SK-N-SH treated with all-trans-retinoic acid at 6 μM for 48 hours (cell line): ENCODE data around the gene NAALADL2.

Source experiments
- ATAC-seq: fragments of 200-7000 bp; cut with Tn5 transposase; 3 replicates; pipeline ENCODE4 v1.9.1; 2020; ENCODE audit warnings: mild to moderate bottlenecking, moderate library complexity
- ARNTL ChIP-seq: fragments of 450-650 bp; formaldehyde crosslinking; IDR thresholded peaks from 2 replicates; pipeline ENCODE4 v1.5.0; 2020; ENCODE audit warnings: low read depth, mild to moderate bottlenecking, moderate library complexity, borderline replicate concordance
- BACH2 ChIP-seq: fragments of 250-450 bp; sonication (Bioruptor Pico); IDR thresholded peaks from 2 replicates; pipeline ENCODE4 v1.9.0; 2021; ENCODE audit warnings: mild to moderate bottlenecking, borderline replicate concordance
- CREB5 ChIP-seq: fragments of 250-450 bp; sonication (Bioruptor Pico); IDR thresholded peaks from 2 replicates; pipeline ENCODE4 v1.5.1; 2020; ENCODE audit warnings: low read depth, mild to moderate bottlenecking, moderate library complexity
- CSDC2 ChIP-seq: fragments of 250-450 bp; sonication (Bioruptor Pico); IDR thresholded peaks from 2 replicates; pipeline ENCODE4 v1.5.0; 2020; ENCODE audit warnings: mild to moderate bottlenecking, moderate library complexity
- CSRNP3 ChIP-seq: fragments of 250-450 bp; sonication (Bioruptor Pico); IDR thresholded peaks from 2 replicates; pipeline ENCODE4 v1.5.1; 2021; ENCODE audit warnings: mild to moderate bottlenecking, moderate library complexity
- ESRRG ChIP-seq: fragments of 250-450 bp; sonication (Bioruptor Pico); IDR thresholded peaks from 2 replicates; pipeline ENCODE4 v1.6.1; 2021; ENCODE audit warnings: mild to moderate bottlenecking
- GLIS3 ChIP-seq: fragments of 250-450 bp; sonication (Bioruptor Pico); IDR thresholded peaks from 2 replicates; pipeline ENCODE4 v1.5.0; 2020; ENCODE audit warnings: mild to moderate bottlenecking, moderate library complexity
- ISL1 ChIP-seq: fragments of 250-450 bp; sonication (Bioruptor Pico); IDR thresholded peaks from 2 replicates; pipeline ENCODE4 v2.1.2; 2022; ENCODE audit warnings: mild to moderate bottlenecking, moderate library complexity
- OSR1 ChIP-seq: fragments of 250-450 bp; sonication (Bioruptor Pico); IDR thresholded peaks from 2 replicates; pipeline ENCODE4 v1.8.0; 2022; ENCODE audit warnings: moderate library complexity, mild to moderate bottlenecking, inconsistent platforms
- PPARA ChIP-seq: fragments of 250-450 bp; sonication (Bioruptor Pico); IDR thresholded peaks from 2 replicates; pipeline ENCODE4 v1.5.0; 2020; ENCODE audit warnings: mild to moderate bottlenecking, borderline replicate concordance
- RARB ChIP-seq: fragments of 250-450 bp; sonication (Bioruptor Pico); IDR thresholded peaks from 2 replicates; pipeline ENCODE4 v1.8.0; 2021; ENCODE audit warnings: mild to moderate bottlenecking, moderate library complexity
- SNAI2 ChIP-seq: fragments of 250-450 bp; sonication (Bioruptor Pico); IDR thresholded peaks from 2 replicates; pipeline ENCODE4 v1.5.0; 2020; ENCODE audit warnings: mild to moderate bottlenecking, moderate library complexity
- TOX ChIP-seq: fragments of 250-450 bp; sonication (Bioruptor Pico); IDR thresholded peaks from 2 replicates; pipeline ENCODE4 v1.8.0; 2021; ENCODE audit warnings: mild to moderate bottlenecking, moderate library complexity, borderline replicate concordance
- TSHZ2 ChIP-seq: fragments of 250-450 bp; sonication (Bioruptor Pico); IDR thresholded peaks from 2 replicates; pipeline ENCODE4 v1.5.0; 2020; ENCODE audit warnings: mild to moderate bottlenecking, moderate library complexity
- ZC3H10 ChIP-seq: fragments of 250-450 bp; sonication (Bioruptor Pico); IDR thresholded peaks from 2 replicates; pipeline ENCODE4 v1.5.1; 2021; ENCODE audit warnings: mild to moderate bottlenecking, moderate library complexity
- ZFP3 ChIP-seq: fragments of 250-450 bp; sonication (Bioruptor Pico); IDR thresholded peaks from 2 replicates; pipeline ENCODE4 v1.5.0; 2020; ENCODE audit warnings: mild to moderate bottlenecking, moderate library complexity
- ZFP30 ChIP-seq: fragments of 450-650 bp; formaldehyde crosslinking; IDR thresholded peaks from 2 replicates; pipeline ENCODE4 v1.5.0; 2022; ENCODE audit warnings: mild to moderate bottlenecking, moderate library complexity
- ZNF565 ChIP-seq: fragments of 450-650 bp; formaldehyde crosslinking; conservative IDR thresholded peaks from 2 replicates; pipeline ENCODE4 v1.5.0; 2020; ENCODE audit warnings: low read depth, mild to moderate bottlenecking, moderate library complexity
- ZNF70 ChIP-seq: fragments of 450-650 bp; formaldehyde crosslinking; IDR thresholded peaks from 2 replicates; pipeline ENCODE4 v1.5.0; 2020; ENCODE audit warnings: mild to moderate bottlenecking, moderate library complexity
- ZNF8 ChIP-seq: fragments of 450-650 bp; formaldehyde crosslinking; IDR thresholded peaks from 2 replicates; pipeline ENCODE4 v1.5.0; 2020; ENCODE audit warnings: mild to moderate bottlenecking, moderate library complexity
- TF ChIP-seq, protein P1 (sequence below): fragments of 250-450 bp; sonication (Bioruptor Pico); IDR thresholded peaks from 2 replicates; pipeline ENCODE4 v1.8.0; 2021; ENCODE audit warnings: low read depth, mild to moderate bottlenecking, moderate library complexity, borderline replicate concordance

NAALADL2 gene

DNA sequence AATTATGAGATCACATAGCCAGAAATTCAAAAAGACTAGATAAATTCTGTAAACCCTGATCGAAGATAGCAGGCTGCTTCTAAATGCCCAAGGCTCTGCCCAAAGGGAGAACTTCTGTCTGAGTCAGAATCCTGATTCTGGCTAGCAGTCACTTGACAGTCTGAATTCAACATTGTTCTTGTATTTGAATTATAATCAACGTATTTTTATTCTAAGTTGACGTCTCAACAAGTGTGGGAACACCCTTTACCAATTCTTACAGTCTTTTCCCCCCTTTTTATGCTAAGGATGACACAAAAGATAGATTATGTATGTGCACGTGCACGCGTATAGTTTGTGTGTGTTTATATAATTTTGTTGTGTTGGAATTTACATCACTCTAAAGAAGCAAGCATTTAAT, 552.8 kb downstream of the NAALADL2 start:
- no peak for ATAC-seq
- TF ChIP-seq ZFP3 (no peak), RARB (CRISPR knock-in tag) (no peak), BACH2 (CRISPR knock-in tag) (no peak), ISL1 (CRISPR knock-in tag) (no peak), ZFP30 (CRISPR knock-in tag) (no peak), PPARA (CRISPR knock-in tag) (no peak), GLIS3 (CRISPR knock-in tag) (no peak), CSRNP3 (CRISPR knock-in tag) (no peak), TSHZ2 (no peak), ZC3H10 (CRISPR knock-in tag) (no peak), CREB5 (CRISPR knock-in tag) (no peak), OSR1 (CRISPR knock-in tag) (no peak), ZNF70 (CRISPR knock-in tag) (no peak), SNAI2 (CRISPR knock-in tag) (no peak), ZNF8 (CRISPR knock-in tag) (no peak), CSDC2 (CRISPR knock-in tag) (no peak), ZNF565 (CRISPR knock-in tag) (no peak), ESRRG (CRISPR knock-in tag) (no peak)
- TF ChIP-seq, protein P1, sequence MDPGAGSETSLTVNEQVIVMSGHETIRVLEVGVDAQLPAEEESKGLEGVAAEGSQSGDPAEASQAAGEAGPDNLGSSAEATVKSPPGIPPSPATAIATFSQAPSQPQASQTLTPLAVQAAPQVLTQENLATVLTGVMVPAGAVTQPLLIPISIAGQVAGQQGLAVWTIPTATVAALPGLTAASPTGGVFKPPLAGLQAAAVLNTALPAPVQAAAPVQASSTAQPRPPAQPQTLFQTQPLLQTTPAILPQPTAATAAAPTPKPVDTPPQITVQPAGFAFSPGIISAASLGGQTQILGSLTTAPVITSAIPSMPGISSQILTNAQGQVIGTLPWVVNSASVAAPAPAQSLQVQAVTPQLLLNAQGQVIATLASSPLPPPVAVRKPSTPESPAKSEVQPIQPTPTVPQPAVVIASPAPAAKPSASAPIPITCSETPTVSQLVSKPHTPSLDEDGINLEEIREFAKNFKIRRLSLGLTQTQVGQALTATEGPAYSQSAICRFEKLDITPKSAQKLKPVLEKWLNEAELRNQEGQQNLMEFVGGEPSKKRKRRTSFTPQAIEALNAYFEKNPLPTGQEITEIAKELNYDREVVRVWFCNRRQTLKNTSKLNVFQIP (CRISPR knock-in tag), result no peak
- TF ChIP-seq, all 23 proteins: peak for 0

DNA sequence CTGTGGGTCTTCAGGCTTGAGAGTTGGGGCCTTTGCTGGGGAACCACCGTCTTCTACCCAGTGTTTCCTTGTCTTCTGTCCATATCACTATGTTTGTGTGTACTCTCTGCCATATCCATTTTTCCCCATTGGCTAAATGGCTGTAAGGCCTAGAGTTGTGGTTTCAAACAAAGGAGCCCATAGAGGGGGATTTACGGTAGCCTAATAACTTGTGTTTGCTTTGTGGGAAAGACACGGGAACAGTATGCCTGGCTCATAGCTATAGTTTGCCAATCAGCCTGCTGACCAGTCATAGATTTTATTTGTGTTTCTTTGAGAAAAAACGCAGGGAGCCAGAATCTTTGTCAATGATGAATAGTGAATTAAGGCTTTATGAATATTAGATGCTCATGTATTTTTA, 554.8 kb downstream of the NAALADL2 start:
- no peak for ATAC-seq
- TF ChIP-seq GLIS3 (CRISPR knock-in tag) (no peak), ZNF565 (CRISPR knock-in tag) (no peak), ZNF70 (CRISPR knock-in tag) (no peak), TOX (no peak), ZC3H10 (CRISPR knock-in tag) (no peak), CSDC2 (CRISPR knock-in tag) (no peak), ARNTL (CRISPR knock-in tag) (no peak), ZFP30 (CRISPR knock-in tag) (no peak), ISL1 (CRISPR knock-in tag) (no peak), CREB5 (CRISPR knock-in tag) (no peak)
- TF ChIP-seq, protein P1 (CRISPR knock-in tag), result no peak
